Keratinocyte (primary cell): ENCODE data around the gene TRMT1.

Experiments used
- EZH2 ChIP-seq: IDR thresholded peaks from one replicate; pipeline ENCODE4 v1.6.1; 2012; ENCODE audit warnings: inconsistent platforms, mild to moderate bottlenecking, low read length, moderate library complexity
- TF ChIP-seq, protein P1 (sequence below), 3 experiments: IDR thresholded peaks in 1 of 3; conservative IDR thresholded peaks in 1 of 3; optimal IDR thresholded peaks in 1 of 3; 2 replicates in 2 of 3; 3 replicates in 1 of 3; pipeline versions ENCODE3 to v1.5.1; 2011; ENCODE audit warnings: low read length in 3 of 3, mild to moderate bottlenecking in 3 of 3, moderate library complexity in 2 of 3, control low read depth in 1 of 3, inconsistent platforms in 1 of 3; ENCODE audit not compliant: insufficient read depth in 2 of 3; ENCODE audit errors: extremely low read depth in 1 of 3

- TF ChIP-seq, protein P1, sequence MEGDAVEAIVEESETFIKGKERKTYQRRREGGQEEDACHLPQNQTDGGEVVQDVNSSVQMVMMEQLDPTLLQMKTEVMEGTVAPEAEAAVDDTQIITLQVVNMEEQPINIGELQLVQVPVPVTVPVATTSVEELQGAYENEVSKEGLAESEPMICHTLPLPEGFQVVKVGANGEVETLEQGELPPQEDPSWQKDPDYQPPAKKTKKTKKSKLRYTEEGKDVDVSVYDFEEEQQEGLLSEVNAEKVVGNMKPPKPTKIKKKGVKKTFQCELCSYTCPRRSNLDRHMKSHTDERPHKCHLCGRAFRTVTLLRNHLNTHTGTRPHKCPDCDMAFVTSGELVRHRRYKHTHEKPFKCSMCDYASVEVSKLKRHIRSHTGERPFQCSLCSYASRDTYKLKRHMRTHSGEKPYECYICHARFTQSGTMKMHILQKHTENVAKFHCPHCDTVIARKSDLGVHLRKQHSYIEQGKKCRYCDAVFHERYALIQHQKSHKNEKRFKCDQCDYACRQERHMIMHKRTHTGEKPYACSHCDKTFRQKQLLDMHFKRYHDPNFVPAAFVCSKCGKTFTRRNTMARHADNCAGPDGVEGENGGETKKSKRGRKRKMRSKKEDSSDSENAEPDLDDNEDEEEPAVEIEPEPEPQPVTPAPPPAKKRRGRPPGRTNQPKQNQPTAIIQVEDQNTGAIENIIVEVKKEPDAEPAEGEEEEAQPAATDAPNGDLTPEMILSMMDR (optimal IDR thresholded peaks at IDR 0.05 in 1 of 3, IDR thresholded peaks at IDR 0.05 in 1 of 3, conservative IDR thresholded peaks at IDR 0.05 in 1 of 3; ENCODE audit: extremely low read depth in 1 of 3, insufficient read depth in 2 of 3, low read length in 3 of 3) = no peak
- no peak for TF ChIP-seq EZH2
Observed at GRCh38 chr19:13117176-13117771, 734 bp upstream of the TRMT1 start.
